ENCODE results near the gene IGSF21. TPM values are rescaled to one million over a fixed set of nuclear protein-coding genes. Genes with fewer than 3 reads are reported as not detected.

Gene IGSF21
- polyA plus RNA-seq, 1 of the 3 experiments (the other 2 are of a cell fraction), result not detected

GRCh38 chr1:18247151-18247550, 139.6 kb downstream of the IGSF21 start (continued):
- no peak for TF ChIP-seq ZBTB33 (IDR thresholded peaks at IDR 0.05; ENCODE audit: borderline replicate concordance, low read depth)
- TF ChIP-seq CTCF (IDR thresholded peaks at IDR 0.05), result no peak
- no peak for TF ChIP-seq MXI1 (IDR thresholded peaks at IDR 0.05; ENCODE audit: low read depth, low read length)
- TF ChIP-seq, protein P1, sequence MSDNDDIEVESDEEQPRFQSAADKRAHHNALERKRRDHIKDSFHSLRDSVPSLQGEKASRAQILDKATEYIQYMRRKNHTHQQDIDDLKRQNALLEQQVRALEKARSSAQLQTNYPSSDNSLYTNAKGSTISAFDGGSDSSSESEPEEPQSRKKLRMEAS (IDR thresholded peaks at IDR 0.05; ENCODE audit: low read depth), result no peak
- no peak for TF ChIP-seq GATA2 (CRISPR knock-in tag; IDR thresholded peaks at IDR 0.05)
- no peak for TF ChIP-seq POLR2AphosphoS5 (IDR thresholded peaks at IDR 0.05; ENCODE audit: low read depth, low read length)
- no peak for TF ChIP-seq TAF1 (IDR thresholded peaks at IDR 0.05; ENCODE audit: borderline replicate concordance, low read depth, low read length)

DNA sequence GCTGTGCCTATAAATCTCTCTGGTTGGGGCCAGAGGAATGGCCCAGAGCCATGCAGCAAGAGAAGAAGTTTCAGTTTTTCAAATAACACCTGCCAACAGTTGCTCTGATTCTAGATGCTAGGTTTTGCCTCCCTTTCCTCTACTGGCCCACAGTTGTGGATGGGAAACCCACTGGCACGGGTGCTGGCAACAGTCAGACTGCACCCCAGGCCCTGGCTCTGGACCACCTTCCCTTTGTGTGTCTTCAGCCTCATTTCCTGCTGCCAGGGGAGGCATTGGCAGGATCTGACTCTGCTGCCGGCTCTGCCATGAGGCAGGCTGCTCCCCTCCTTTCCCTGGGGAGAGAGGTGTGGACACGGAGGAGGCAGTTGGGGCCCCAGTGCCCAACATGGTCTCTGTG, 142.0 kb downstream of the IGSF21 start:
- Histone ChIP-seq H2AFZ (ENCODE audit: low read depth) (no peak overlapping the region), H3K4me1 (ENCODE audit: control insufficient read depth in 1 of 2, insufficient read depth in 2 of 2, low read depth in 1 of 2, low read length in 1 of 2) (peaks cover 0 to 16% of the 10 kb centered on the region in 2 experiments; a peak in 2 of 4 replicates), H3K9me3 (no peaks in the 10 kb centered on the region; the same call in 1 of the 2 replicates), H3K9me2 (no peaks in the 10 kb centered on the region), H3F3A (replicated peaks; ENCODE audit: insufficient read depth) (no peaks in the 10 kb centered on the region), H3K4me2 (no peak overlapping the region), H4K20me1 (ENCODE audit: insufficient read depth) (no peaks in the 10 kb centered on the region), H3K4me3 (ENCODE audit: low read depth in 2 of 2, low read length in 1 of 2) (no peak overlapping the region), H3K27me3 (ENCODE audit: insufficient read depth) (no peaks in the 10 kb centered on the region), H3K27ac (ENCODE audit: low read depth in 2 of 2, low read length in 1 of 2) (no peak overlapping the region), H3K9ac (no peak overlapping the region), H3K79me2 (ENCODE audit: insufficient read depth) (no peaks in the 10 kb centered on the region), H3K36me3 (replicated peaks in 1 of 2; ENCODE audit: control insufficient read depth in 1 of 2, insufficient read depth in 2 of 2, low read length in 1 of 2) (no peaks in the 10 kb centered on the region)
- WGBS (ENCODE audit: low lambda C conversion rate), result 18% methylated on average over 3 of the region's 3 CpGs
- ChIA-PET CTCF (no interaction called here), POLR2A (no interaction called here)
- no peak for DNase-seq
- no peak for TF ChIP-seq EP300 (IDR thresholded peaks at IDR 0.05; ENCODE audit: borderline replicate concordance in 1 of 2, low read depth in 1 of 2, low read length in 1 of 2)
- no peak for TF ChIP-seq RCOR1 (IDR thresholded peaks at IDR 0.05; ENCODE audit: low read length)
- TF ChIP-seq IRF3 (IDR thresholded peaks at IDR 0.05; ENCODE audit: low read depth, low read length), result no peak
- no peak for TF ChIP-seq YY1 (IDR thresholded peaks at IDR 0.05; ENCODE audit: low read depth)
- TF ChIP-seq, protein P2, sequence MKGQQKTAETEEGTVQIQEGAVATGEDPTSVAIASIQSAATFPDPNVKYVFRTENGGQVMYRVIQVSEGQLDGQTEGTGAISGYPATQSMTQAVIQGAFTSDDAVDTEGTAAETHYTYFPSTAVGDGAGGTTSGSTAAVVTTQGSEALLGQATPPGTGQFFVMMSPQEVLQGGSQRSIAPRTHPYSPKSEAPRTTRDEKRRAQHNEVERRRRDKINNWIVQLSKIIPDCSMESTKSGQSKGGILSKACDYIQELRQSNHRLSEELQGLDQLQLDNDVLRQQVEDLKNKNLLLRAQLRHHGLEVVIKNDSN (IDR thresholded peaks at IDR 0.05; ENCODE audit: borderline replicate concordance, low read depth), result no peak
- TF ChIP-seq ELF1 (IDR thresholded peaks at IDR 0.05), result no peak
- TF ChIP-seq NRF1 (IDR thresholded peaks at IDR 0.05; ENCODE audit: low read depth, low read length), result no peak
- TF ChIP-seq SIN3A (IDR thresholded peaks at IDR 0.05; ENCODE audit: borderline replicate concordance, low read depth, low read length), result no peak
- TF ChIP-seq, protein P3, sequence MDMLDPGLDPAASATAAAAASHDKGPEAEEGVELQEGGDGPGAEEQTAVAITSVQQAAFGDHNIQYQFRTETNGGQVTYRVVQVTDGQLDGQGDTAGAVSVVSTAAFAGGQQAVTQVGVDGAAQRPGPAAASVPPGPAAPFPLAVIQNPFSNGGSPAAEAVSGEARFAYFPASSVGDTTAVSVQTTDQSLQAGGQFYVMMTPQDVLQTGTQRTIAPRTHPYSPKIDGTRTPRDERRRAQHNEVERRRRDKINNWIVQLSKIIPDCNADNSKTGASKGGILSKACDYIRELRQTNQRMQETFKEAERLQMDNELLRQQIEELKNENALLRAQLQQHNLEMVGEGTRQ (IDR thresholded peaks at IDR 0.05; ENCODE audit: borderline replicate concordance, low read depth, low read length), result no peak
- TF ChIP-seq TCF12 (IDR thresholded peaks at IDR 0.05), result no peak
- TF ChIP-seq RAD21 (IDR thresholded peaks at IDR 0.05; ENCODE audit: low read length), result no peak
- no peak for TF ChIP-seq TAF1 (IDR thresholded peaks at IDR 0.05; ENCODE audit: borderline replicate concordance, low read depth, low read length)
- TF ChIP-seq TEAD4 (IDR thresholded peaks at IDR 0.05; ENCODE audit: borderline replicate concordance, insufficient read depth), result no peak
- TF ChIP-seq CHD2 (IDR thresholded peaks at IDR 0.05; ENCODE audit: low read length, partially characterized antibody), result no peak
- no peak for TF ChIP-seq NFIC (IDR thresholded peaks at IDR 0.05; ENCODE audit: borderline replicate concordance)
- no peak for TF ChIP-seq CTCF (IDR thresholded peaks at IDR 0.05)
- TF ChIP-seq, protein P4, sequence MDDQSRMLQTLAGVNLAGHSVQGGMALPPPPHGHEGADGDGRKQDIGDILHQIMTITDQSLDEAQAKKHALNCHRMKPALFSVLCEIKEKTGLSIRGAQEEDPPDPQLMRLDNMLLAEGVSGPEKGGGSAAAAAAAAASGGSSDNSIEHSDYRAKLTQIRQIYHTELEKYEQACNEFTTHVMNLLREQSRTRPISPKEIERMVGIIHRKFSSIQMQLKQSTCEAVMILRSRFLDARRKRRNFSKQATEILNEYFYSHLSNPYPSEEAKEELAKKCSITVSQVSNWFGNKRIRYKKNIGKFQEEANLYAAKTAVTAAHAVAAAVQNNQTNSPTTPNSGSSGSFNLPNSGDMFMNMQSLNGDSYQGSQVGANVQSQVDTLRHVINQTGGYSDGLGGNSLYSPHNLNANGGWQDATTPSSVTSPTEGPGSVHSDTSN (IDR thresholded peaks at IDR 0.05), result no peak
